ENCODE measurements around the gene TNC. TPM values are rescaled to one million over a fixed set of nuclear protein-coding genes. Genes with fewer than 3 reads are reported as not detected.
A peak's percentile ranks its signal among the peaks of the same experiment; 100 is the strongest.

The TNC gene
- total RNA-seq, 4 donors from 2014 or later = 4.8 to 47.0 (median 17.3) TPM

- no peak overlapping the region for H3K4me3 ChIP-seq (ENCODE audit: low read depth, poor library complexity, severe bottlenecking)
- intact Hi-C loops (cut with DNase I; ENCODE audit: low total_unique reads) = no loop called here
- DNase-seq (ENCODE audit: low spot score in 2 of 2) = no peak
- TF ChIP-seq POLR2A (IDR thresholded peaks at IDR 0.05) = no peak
Measured at GRCh38 chr9:115121181-115121580, 3.2 kb upstream of the TNC start.

GRCh38 chr9:115118879-115119218 lies 892 bp upstream of the TNC start:
- 1 to 3% methylated on average over 8 of the region's 8 CpGs for WGBS, 2 donors
- TF ChIP-seq POLR2A (IDR thresholded peaks at IDR 0.05) (no peak), CTCF (IDR thresholded peaks at IDR 0.05) (no peak)
- no peak overlapping the region for H3K4me3 ChIP-seq (ENCODE audit: low read depth, poor library complexity, severe bottlenecking)
- intact Hi-C loops (cut with DNase I; ENCODE audit: low total_unique reads) = no loop called here
- DNase-seq (ENCODE audit: low spot score in 2 of 2) = peak; percentile 51 to 85

- H3K4me3 ChIP-seq (ENCODE audit: low read depth, poor library complexity, severe bottlenecking) = no peak overlapping the region
- WGBS, 2 donors = 38 to 55% methylated on average over 8 of the region's 8 CpGs
- intact Hi-C loops (cut with DNase I; ENCODE audit: low total_unique reads) = no loop called here
- TF ChIP-seq CTCF (IDR thresholded peaks at IDR 0.05) (no peak), POLR2A (IDR thresholded peaks at IDR 0.05) (no peak)
- no peak for DNase-seq (ENCODE audit: low spot score in 2 of 2)
Measured at GRCh38 chr9:115116421-115117284, 1.3 kb downstream of the TNC start.

- no peak overlapping the region for H3K4me3 ChIP-seq (ENCODE audit: low read depth, poor library complexity, severe bottlenecking)
- DNase-seq (ENCODE audit: low spot score in 2 of 2) = no peak
- TF ChIP-seq POLR2A (IDR thresholded peaks at IDR 0.05) = no peak
- TF ChIP-seq CTCF (IDR thresholded peaks at IDR 0.05) = no peak
- intact Hi-C loops (cut with DNase I; ENCODE audit: low total_unique reads) = no loop called here
- WGBS, 2 donors = 12 to 18% methylated on average over 1 of the region's 1 CpG
Measured at GRCh38 chr9:115115924-115116323, 2.0 kb downstream of the TNC start.

- no peak overlapping the region for H3K4me3 ChIP-seq (ENCODE audit: low read depth, poor library complexity, severe bottlenecking)
- 77 to 87% methylated on average over 2 of the region's 2 CpGs for WGBS, 2 donors
- DNase-seq (ENCODE audit: low spot score in 2 of 2) = no peak
- intact Hi-C loops (cut with DNase I; ENCODE audit: low total_unique reads) = no loop called here
- TF ChIP-seq POLR2A (IDR thresholded peaks at IDR 0.05) (no peak), CTCF (IDR thresholded peaks at IDR 0.05) (no peak)
Measured at GRCh38 chr9:115115117-115115880, 2.7 kb downstream of the TNC start.

- TF ChIP-seq CTCF (IDR thresholded peaks at IDR 0.05) (no peak), POLR2A (IDR thresholded peaks at IDR 0.05) (no peak)
- intact Hi-C loops (cut with DNase I; ENCODE audit: low total_unique reads) = no loop called here
- no peak for DNase-seq (ENCODE audit: low spot score in 2 of 2)
- 75 to 80% methylated on average over 2 of the region's 2 CpGs for WGBS, 2 donors
- H3K4me3 ChIP-seq (ENCODE audit: low read depth, poor library complexity, severe bottlenecking) = no peak overlapping the region
Measured at GRCh38 chr9:115114546-115114945, 3.4 kb downstream of the TNC start.

Measured in lower leg skin (tissue), 4 donors.